Measurements from ENCODE around the gene GNB1L. TPM values are rescaled to one million over a fixed set of nuclear protein-coding genes. Genes with fewer than 3 reads are reported as not detected.
"Not testable (repeated sequence)": the region's sequence is repeated elsewhere in the genome, so short reads cannot be mapped to it uniquely, and the experiment has no call there.

Gene GNB1L
- total RNA-seq, 1 experiment from 2014 or later, result 15.8 TPM

DNA sequence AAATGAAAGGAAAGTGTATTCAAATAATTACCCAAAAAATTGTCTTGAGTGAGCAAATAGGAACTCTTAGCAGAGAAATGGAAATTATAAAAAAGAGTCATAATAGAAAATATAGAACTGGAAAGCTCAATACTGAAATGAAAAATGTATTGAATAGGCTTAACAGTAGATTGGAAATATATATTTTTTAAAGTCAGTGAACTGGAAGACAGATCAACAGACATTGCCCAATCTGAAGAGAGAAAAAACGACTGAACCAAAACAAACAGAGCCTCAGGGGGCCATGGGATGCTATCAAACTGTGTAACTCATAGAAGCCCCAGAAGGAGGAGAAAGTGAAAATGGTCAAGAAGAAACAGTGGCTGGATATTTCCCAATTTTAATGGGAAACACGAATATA lies 61.5 kb downstream of the GNB1L start:
- Histone ChIP-seq H3K4me1 (no peaks in the 10 kb centered on the region), H3K36me3 (ENCODE audit: control insufficient read depth, insufficient read depth, low read length) (no peaks in the 10 kb centered on the region), H3K4me3 (ENCODE audit: low read depth, low read length) (no peak overlapping the region), H3K9me3 (peaks cover 5% of the 10 kb centered on the region; the same call in 1 of the 2 replicates), H3K27me3 (replicated peaks; ENCODE audit: control insufficient read depth, insufficient read depth, low read length) (no peaks in the 10 kb centered on the region)
- TF ChIP-seq, protein P1, sequence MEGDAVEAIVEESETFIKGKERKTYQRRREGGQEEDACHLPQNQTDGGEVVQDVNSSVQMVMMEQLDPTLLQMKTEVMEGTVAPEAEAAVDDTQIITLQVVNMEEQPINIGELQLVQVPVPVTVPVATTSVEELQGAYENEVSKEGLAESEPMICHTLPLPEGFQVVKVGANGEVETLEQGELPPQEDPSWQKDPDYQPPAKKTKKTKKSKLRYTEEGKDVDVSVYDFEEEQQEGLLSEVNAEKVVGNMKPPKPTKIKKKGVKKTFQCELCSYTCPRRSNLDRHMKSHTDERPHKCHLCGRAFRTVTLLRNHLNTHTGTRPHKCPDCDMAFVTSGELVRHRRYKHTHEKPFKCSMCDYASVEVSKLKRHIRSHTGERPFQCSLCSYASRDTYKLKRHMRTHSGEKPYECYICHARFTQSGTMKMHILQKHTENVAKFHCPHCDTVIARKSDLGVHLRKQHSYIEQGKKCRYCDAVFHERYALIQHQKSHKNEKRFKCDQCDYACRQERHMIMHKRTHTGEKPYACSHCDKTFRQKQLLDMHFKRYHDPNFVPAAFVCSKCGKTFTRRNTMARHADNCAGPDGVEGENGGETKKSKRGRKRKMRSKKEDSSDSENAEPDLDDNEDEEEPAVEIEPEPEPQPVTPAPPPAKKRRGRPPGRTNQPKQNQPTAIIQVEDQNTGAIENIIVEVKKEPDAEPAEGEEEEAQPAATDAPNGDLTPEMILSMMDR (IDR thresholded peaks at IDR 0.05; ENCODE audit: insufficient read depth in 1 of 2, low read depth in 1 of 2, low read length in 1 of 2, severe bottlenecking in 1 of 2, unreplicated experiment in 1 of 2), result no peak
- Mint-ChIP-seq H3K27ac (ENCODE audit: unreplicated experiment) (no peak overlapping the region), H3K9me3 (ENCODE audit: unreplicated experiment) (no peaks in the 10 kb centered on the region), H3K4me3 (ENCODE audit: unreplicated experiment) (no peak overlapping the region), H3K27me3 (ENCODE audit: insufficient read depth, unreplicated experiment) (no peaks in the 10 kb centered on the region), H3K4me1 (ENCODE audit: low read depth, unreplicated experiment) (no peaks in the 10 kb centered on the region), H3K36me3 (ENCODE audit: insufficient read depth, unreplicated experiment) (peaks cover 11% of the 10 kb centered on the region)
- POLR2A ChIA-PET, result no interaction called here
- intact Hi-C loops (cut with micrococcal nuclease; ENCODE audit: unreplicated experiment), result no loop called here
- CTCF ChIA-PET, result no interaction called here
- no TSS peak for BruUV-seq (replicated peaks)
- no peak for DNase-seq

DNA sequence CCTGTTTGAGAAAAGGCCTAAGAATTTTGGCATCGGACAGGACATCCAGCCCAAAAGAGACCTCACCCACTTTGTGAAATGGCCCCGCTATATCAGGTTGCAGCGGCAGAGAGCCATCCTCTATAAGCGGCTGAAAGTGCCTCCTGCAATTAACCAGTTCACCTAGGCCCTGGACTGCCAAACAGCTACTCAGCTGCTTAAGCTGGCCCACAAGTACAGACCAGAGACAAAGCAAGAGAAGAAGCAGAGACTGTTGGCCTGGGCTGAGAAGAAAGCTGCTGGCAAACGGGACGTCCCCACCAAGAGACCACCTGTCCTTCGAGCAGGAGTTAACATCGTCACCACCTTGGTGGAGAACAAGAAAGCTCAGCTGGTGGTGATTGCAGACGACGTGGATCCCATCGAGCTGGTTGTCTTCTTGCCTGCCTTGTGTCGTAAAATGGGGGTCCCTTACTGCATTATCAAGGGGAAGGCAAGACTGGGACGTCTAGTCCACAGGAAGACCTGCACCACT lies 62.2 kb downstream of the GNB1L start:
- H3K36me3 ChIP-seq (ENCODE audit: control insufficient read depth, insufficient read depth, low read length); H3K27me3 ChIP-seq (replicated peaks; ENCODE audit: control insufficient read depth, insufficient read depth, low read length); H3K4me1 Mint-ChIP-seq (ENCODE audit: low read depth, unreplicated experiment); BruUV-seq (replicated peaks); H3K27me3 Mint-ChIP-seq (ENCODE audit: insufficient read depth, unreplicated experiment); intact Hi-C loops (cut with micrococcal nuclease; ENCODE audit: unreplicated experiment); CTCF ChIA-PET; H3K4me1 ChIP-seq; H3K4me3 ChIP-seq (ENCODE audit: low read depth, low read length); H3K4me3 Mint-ChIP-seq (ENCODE audit: unreplicated experiment); H3K9me3 ChIP-seq; H3K27ac Mint-ChIP-seq (ENCODE audit: unreplicated experiment); DNase-seq; H3K9me3 Mint-ChIP-seq (ENCODE audit: unreplicated experiment); POLR2A ChIA-PET: not testable (repeated sequence)
- peaks cover 11% of the 10 kb centered on the region for H3K36me3 Mint-ChIP-seq (ENCODE audit: insufficient read depth, unreplicated experiment)

DNA sequence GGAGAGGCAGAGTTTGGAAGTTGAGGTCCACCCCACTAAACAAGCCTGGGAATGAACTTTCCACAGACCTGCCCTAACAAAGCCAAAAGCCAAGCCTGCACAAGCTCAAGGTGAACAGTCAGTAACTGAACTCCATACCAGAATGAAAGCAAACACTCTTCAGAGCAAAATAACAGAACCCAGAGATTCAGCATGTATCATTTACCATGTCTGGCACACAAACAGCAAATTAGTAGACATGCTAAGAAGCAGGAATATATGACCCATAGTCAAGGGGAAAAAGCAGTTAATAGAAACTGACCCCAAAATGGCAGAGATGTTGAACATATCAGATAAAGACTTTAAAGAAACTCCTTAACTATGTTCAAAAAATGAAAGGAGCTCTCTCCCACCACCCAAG lies 62.8 kb downstream of the GNB1L start:
- POLR2A ChIA-PET, result no interaction called here
- CTCF ChIA-PET, result no interaction called here
- Histone ChIP-seq H3K36me3 (ENCODE audit: control insufficient read depth, insufficient read depth, low read length) (no peaks in the 10 kb centered on the region), H3K27me3 (replicated peaks; ENCODE audit: control insufficient read depth, insufficient read depth, low read length) (no peaks in the 10 kb centered on the region), H3K4me3 (ENCODE audit: low read depth, low read length) (no peak overlapping the region), H3K9me3 (peaks cover 5% of the 10 kb centered on the region; the same call in 1 of the 2 replicates), H3K4me1 (no peaks in the 10 kb centered on the region)
- DNase-seq, result no peak
- TF ChIP-seq, protein P1 (IDR thresholded peaks at IDR 0.05; ENCODE audit: insufficient read depth in 1 of 2, low read depth in 1 of 2, low read length in 1 of 2, severe bottlenecking in 1 of 2, unreplicated experiment in 1 of 2), result no peak
- Mint-ChIP-seq H3K4me3 (ENCODE audit: unreplicated experiment) (no peak overlapping the region), H3K27me3 (ENCODE audit: insufficient read depth, unreplicated experiment) (no peaks in the 10 kb centered on the region), H3K4me1 (ENCODE audit: low read depth, unreplicated experiment) (no peaks in the 10 kb centered on the region), H3K36me3 (ENCODE audit: insufficient read depth, unreplicated experiment) (peaks cover 11% of the 10 kb centered on the region), H3K9me3 (ENCODE audit: unreplicated experiment) (no peaks in the 10 kb centered on the region), H3K27ac (ENCODE audit: unreplicated experiment) (no peak overlapping the region)
- no TSS peak for BruUV-seq (replicated peaks)
- intact Hi-C loops (cut with micrococcal nuclease; ENCODE audit: unreplicated experiment), result no loop called here

DNA sequence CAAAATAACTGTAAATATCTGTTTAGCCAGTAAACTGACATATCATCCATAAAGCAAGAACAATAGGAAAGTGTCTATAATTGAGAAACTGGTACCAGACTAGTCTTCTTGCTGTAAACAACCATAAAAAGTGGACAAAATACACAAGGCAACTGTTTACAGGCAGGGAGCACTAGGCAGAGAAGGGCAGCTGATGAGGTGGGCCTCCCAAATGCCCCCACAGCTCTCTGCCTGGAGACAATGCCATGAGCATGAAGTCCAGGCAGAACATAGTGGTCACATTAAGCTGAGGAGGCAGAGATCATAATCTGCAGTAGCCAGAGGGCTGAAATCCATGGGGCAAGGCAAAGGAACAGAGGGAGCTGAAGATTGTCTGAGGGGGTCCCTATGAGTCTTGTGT lies 63.4 kb downstream of the GNB1L start:
- ChIA-PET POLR2A (no interaction called here), CTCF (no interaction called here)
- peaks cover 5% of the 10 kb centered on the region; the same call in 1 of the 2 replicates for H3K9me3 ChIP-seq
- Mint-ChIP-seq H3K4me3 (ENCODE audit: unreplicated experiment) (no peak overlapping the region), H3K9me3 (ENCODE audit: unreplicated experiment) (no peaks in the 10 kb centered on the region), H3K27me3 (ENCODE audit: insufficient read depth, unreplicated experiment) (no peaks in the 10 kb centered on the region), H3K4me1 (ENCODE audit: low read depth, unreplicated experiment) (no peaks in the 10 kb centered on the region), H3K27ac (ENCODE audit: unreplicated experiment) (no peak overlapping the region), H3K36me3 (ENCODE audit: insufficient read depth, unreplicated experiment) (peaks cover 11% of the 10 kb centered on the region)
- TF ChIP-seq, protein P1 (IDR thresholded peaks at IDR 0.05; ENCODE audit: insufficient read depth in 1 of 2, low read depth in 1 of 2, low read length in 1 of 2, severe bottlenecking in 1 of 2, unreplicated experiment in 1 of 2), result no peak
- intact Hi-C loops (cut with micrococcal nuclease; ENCODE audit: unreplicated experiment), result no loop called here
- no peaks in the 10 kb centered on the region for H3K27me3 ChIP-seq (replicated peaks; ENCODE audit: control insufficient read depth, insufficient read depth, low read length)
- H3K4me3 ChIP-seq (ENCODE audit: low read depth, low read length), result no peak overlapping the region
- H3K4me1 ChIP-seq, result no peaks in the 10 kb centered on the region
- H3K36me3 ChIP-seq (ENCODE audit: control insufficient read depth, insufficient read depth, low read length), result no peaks in the 10 kb centered on the region
- no TSS peak for BruUV-seq (replicated peaks)
- DNase-seq, result no peak
